GM12878 (cell line): ENCODE measurements around the gene ABCC4. TPM values are rescaled to one million over a fixed set of nuclear protein-coding genes. Genes with fewer than 3 reads are reported as not detected.

Source experiments
- ATAC-seq: fragments of 200-7000 bp; cut with Tn5 transposase; 3 replicates; pipeline ENCODE4 v1.9.1; 2020; ENCODE audit warnings: mild to moderate bottlenecking, moderate library complexity
- BruUV-seq: library from RNA; stranded (reverse); fragments of 400-500 nt; replicated peaks from 2 replicates; lab custom pipeline; 2021; lab: Mats Ljungman, UMichigan
- CTCF ChIA-PET: fragments of 300-600 bp; sonication (Branson Sonifier 250); formaldehyde crosslinking; extraction: SDS; loops from one replicate; lab custom pipeline; 2021; ENCODE audit warnings: inconsistent platforms; lab: Yijun Ruan, JAX
- POLR2A ChIA-PET: fragments of 350-600 bp; formaldehyde crosslinking; extraction: SDS; loops from one replicate; lab custom pipeline; 2021; ENCODE audit warnings: inconsistent platforms; lab: Charles Lee
- RAD21 ChIA-PET: fragments of 300-600 bp; sonication (Branson Sonifier 250); formaldehyde crosslinking; loops from one replicate; lab custom pipeline; 2023; ENCODE audit warnings: antibody characterized with exemption; ENCODE audit not compliant: unreplicated experiment; lab: Charles Lee
- SMC1A ChIA-PET: fragments of 300-600 bp; sonication (Branson Sonifier 250); formaldehyde crosslinking; loops from one replicate; lab custom pipeline; 2023; ENCODE audit not compliant: unreplicated experiment, uncharacterized antibody; lab: Charles Lee
- DNase-seq: peaks from one replicate; pipeline ENCODE4 v3.0.0-alpha.2; 2011; ENCODE audit warnings: low read depth, low spot score
- FAIRE-seq: peaks from 3 replicates; lab custom pipeline; 2011; peaks lifted over from hg19 to GRCh38; lab: Jason Lieb, UNC
- H2AFZ ChIP-seq: 2 replicates; pipeline ENCODE4 v1.6.0; 2011; ENCODE audit warnings: low read depth, low read length, control low read depth; ENCODE audit not compliant: control insufficient read depth
- H3K27ac ChIP-seq: 2 replicates; pipeline ENCODE4 v1.5.1; 2011; ENCODE audit warnings: control low read depth; ENCODE audit not compliant: control insufficient read depth, insufficient read depth
- H3K27me3 ChIP-seq, 2 experiments: replicated peaks in 1 of 2; 2 replicates each; pipeline versions ENCODE4 v1.6.0 to v1.6.1; 2011; ENCODE audit warnings: low read length in 1 of 2; ENCODE audit not compliant: control insufficient read depth in 2 of 2, insufficient read depth in 2 of 2
- H3K36me3 ChIP-seq, 2 experiments: 2 replicates each; pipeline ENCODE4 v1.5.1; 2011; ENCODE audit warnings: low read length in 1 of 2; ENCODE audit not compliant: control insufficient read depth in 2 of 2, insufficient read depth in 2 of 2
- H3K4me1 ChIP-seq: 2 replicates; pipeline ENCODE4 v1.6.1; 2011; ENCODE audit warnings: mild to moderate bottlenecking, low read length, moderate library complexity, mixed read lengths; ENCODE audit not compliant: control insufficient read depth, insufficient read depth
- H3K4me2 ChIP-seq: 2 replicates; pipeline ENCODE4 v1.6.0; 2011; ENCODE audit warnings: control low read depth; ENCODE audit not compliant: control insufficient read depth, insufficient read depth
- H3K4me3 ChIP-seq: fragments of 200-600 bp; sonication (generic); 2 replicates; pipeline ENCODE4 v1.5.1; 2016
- H3K79me2 ChIP-seq: 2 replicates; pipeline ENCODE4 v1.6.0; 2011; ENCODE audit warnings: low read length; ENCODE audit not compliant: control insufficient read depth, insufficient read depth
- H3K9ac ChIP-seq: 2 replicates; pipeline ENCODE4 v1.8.0; 2011; ENCODE audit warnings: low read length, control low read depth, mixed read lengths; ENCODE audit not compliant: control insufficient read depth, insufficient read depth
- H3K9me3 ChIP-seq: replicated peaks from 3 replicates; pipeline ENCODE4 v1.5.1; 2011; ENCODE audit warnings: mild to moderate bottlenecking, low read length; ENCODE audit not compliant: control insufficient read depth, insufficient read depth
- H4K20me1 ChIP-seq: 2 replicates; pipeline ENCODE4 v1.6.0; 2011; ENCODE audit not compliant: control insufficient read depth, insufficient read depth
- ATF2 ChIP-seq: IDR thresholded peaks from 2 replicates; pipeline ENCODE4 v1.6.1; 2012; ENCODE audit warnings: low read length, inconsistent platforms
- CUX1 ChIP-seq: IDR thresholded peaks from 2 replicates; pipeline ENCODE4 v1.6.1; 2012; ENCODE audit warnings: improper control_type of control experiment, low read depth, low read length; ENCODE audit not compliant: insufficient replicate concordance
- E2F4 ChIP-seq: IDR thresholded peaks from 2 replicates; pipeline ENCODE4 v1.6.1; 2012; ENCODE audit warnings: low read depth, low read length, improper control_type of control experiment
- E2F8 ChIP-seq: fragments of 450-650 bp; IDR thresholded peaks from 2 replicates; pipeline ENCODE4 v1.6.1; 2018; ENCODE audit warnings: mild to moderate bottlenecking, low read depth, moderate library complexity; ENCODE audit not compliant: partially characterized antibody
- FOXK2 ChIP-seq: fragments of 450-650 bp; IDR thresholded peaks from 2 replicates; pipeline ENCODE4 v1.6.1; 2017; ENCODE audit warnings: mild to moderate bottlenecking, moderate library complexity
- IRF5 ChIP-seq: fragments of 450-650 bp; IDR thresholded peaks from 2 replicates; pipeline ENCODE4 v1.6.1; 2017; ENCODE audit warnings: borderline replicate concordance
- MTA2 ChIP-seq: fragments of 450-650 bp; IDR thresholded peaks from 2 replicates; pipeline ENCODE4 v1.6.1; 2016; ENCODE audit warnings: low read depth, mild to moderate bottlenecking, moderate library complexity
- NFYA ChIP-seq: IDR thresholded peaks from 2 replicates; pipeline ENCODE4 v1.6.1; 2011; ENCODE audit warnings: low read depth, mild to moderate bottlenecking, low read length, improper control_type of control experiment, borderline replicate concordance
- RCOR1 ChIP-seq: conservative IDR thresholded peaks from 2 replicates; pipeline ENCODE4 v1.6.1; 2012; ENCODE audit warnings: low read depth, low read length, improper control_type of control experiment
- SMARCA5 ChIP-seq: fragments of 450-650 bp; IDR thresholded peaks from 2 replicates; pipeline ENCODE4 v1.6.1; 2017; ENCODE audit warnings: mild to moderate bottlenecking
- YBX1 ChIP-seq: fragments of 450-650 bp; IDR thresholded peaks from 2 replicates; pipeline ENCODE4 v1.6.1; 2016; ENCODE audit warnings: antibody characterized with exemption
- in situ Hi-C: fragments of 300-500 bp; cut with MboI; formaldehyde crosslinking; loops from 9 replicates; pipeline ENCODE4 v1.14.3; 2018; ENCODE audit warnings: mixed read lengths
- intact Hi-C: fragments of 100-400 bp; cut with micrococcal nuclease; formaldehyde crosslinking; loops from one replicate; pipeline ENCODE4 v1.14.2; 2022; ENCODE audit not compliant: unreplicated experiment
- polyA plus RNA-seq, 11 experiments: library from polyadenylated mRNA; depleted of rRNA in 4 of 11; unstranded in 6 of 11; stranded (reverse) in 5 of 11; fragments of >200 nt; fragmentation: Nextera tagmentation in 4 of 11; fragmentation: Illumina TruSeq in 1 of 11; extraction: Ambion mirVana in 4 of 11; extraction: Trizol in 1 of 11; gene quantifications; 1 replicate in 1 of 11; 2 replicates in 10 of 11; pipeline versions ENCODE4 v1.2.1 to v1.2.3, GENCODE V29; 2011 to 2016; ENCODE audit warnings: inconsistent platforms in 2 of 11, missing spikeins in 2 of 11, low read depth in 1 of 11
- total RNA-seq, 4 experiments: library from RNA; depleted of rRNA in 3 of 4; stranded (reverse); fragments of >200 nt in 3 of 4; fragmentation: Illumina TruSeq in 1 of 4; extraction: Trizol in 1 of 4; gene quantifications; 2 replicates each; pipeline versions ENCODE4 v1.2.1 to v1.2.3, GENCODE V29; 2013 to 2021

ABCC4 gene
- total and polyA plus RNA-seq, 10 of the 15 experiments (the other 5 are each of a cell fraction or from before 2014, with no cell fraction given): 7.2 to 44.4 (median 24.1) TPM

GRCh38 chr13:94997126-94997525 is 304.1 kb downstream of the ABCC4 start:
- no peak for TF ChIP-seq RCOR1
- no peak for TF ChIP-seq E2F8
- no peak for TF ChIP-seq E2F4
- TF ChIP-seq ATF2: no peak
- no peak for TF ChIP-seq SMARCA5
- no peak for TF ChIP-seq NFYA
- TF ChIP-seq CUX1: no peak
- no peak for TF ChIP-seq FOXK2
- no peak for TF ChIP-seq IRF5
- TF ChIP-seq YBX1: no peak
- no peak for TF ChIP-seq MTA2
- ATAC-seq (no peak), FAIRE-seq (no peak), DNase-seq (no peak)
- H3K4me1 ChIP-seq: no peaks in the 10 kb centered on the region
- no TSS peak for BruUV-seq
- no peaks in the 10 kb centered on the region for H3K9me3 ChIP-seq
- no peak overlapping the region for H3K4me3 ChIP-seq
- ChIA-PET SMC1A (no interaction called here), POLR2A (no interaction called here), CTCF (no interaction called here), RAD21 (no interaction called here)
- H3K79me2 ChIP-seq: no peaks in the 10 kb centered on the region
- H4K20me1 ChIP-seq: no peaks in the 10 kb centered on the region
- no peak overlapping the region for H2AFZ ChIP-seq
- H3K36me3 ChIP-seq: no peaks in the 10 kb centered on the region
- no peak overlapping the region for H3K4me2 ChIP-seq
- H3K9ac ChIP-seq: no peak overlapping the region
- H3K27ac ChIP-seq: no peak overlapping the region
- in situ Hi-C loops: no loop called here
- H3K27me3 ChIP-seq: no peaks in the 10 kb centered on the region; a peak in 1 of 4 replicates
- intact Hi-C loops: no loop called here
